B cell (primary cell): Measurements from ENCODE around the gene RAB39A. TPM values are rescaled to one million over a fixed set of nuclear protein-coding genes. Genes with fewer than 3 reads are reported as not detected.

Experiments used
- ATAC-seq: fragments of 200-7000 bp; cut with Tn5 transposase; one replicate; pipeline ENCODE4 v1.10.0; 2021; ENCODE audit warnings: low read depth, mild to moderate bottlenecking, moderate number of reproducible peaks, moderate library complexity
- CTCF ChIA-PET: fragments of 350-600 bp; sonication (Branson Sonifier 250); formaldehyde crosslinking; loops from one replicate; lab custom pipeline; 2021; ENCODE audit warnings: antibody characterized with exemption, inconsistent platforms; lab: Charles Lee
- POLR2A ChIA-PET: fragments of 350-600 bp; sonication (Branson Sonifier 250); formaldehyde crosslinking; loops from one replicate; lab custom pipeline; 2021; ENCODE audit warnings: antibody characterized with exemption; lab: Charles Lee
- DNase-seq: peaks from one replicate; pipeline ENCODE4 v3.0.0; 2013
- H2AFZ ChIP-seq: 2 replicates; pipeline ENCODE4 v1.6.1; 2012; ENCODE audit warnings: mild to moderate bottlenecking, low read depth, low read length; ENCODE audit not compliant: insufficient read depth, poor library complexity, severe bottlenecking
- H3K27ac ChIP-seq, 2 donors: 1 replicate in 1 of 2; 2 replicates in 1 of 2; pipeline ENCODE4 v1.5.1; 2012 to 2013; ENCODE audit warnings: low read length in 2 of 2, mild to moderate bottlenecking in 2 of 2, moderate library complexity in 1 of 2
- H3K27me3 ChIP-seq, 4 experiments: fragments of 200-600 bp in 1 of 4; sonication (generic) in 1 of 4; replicated peaks in 1 of 4; 1 replicate in 2 of 4; 2 replicates in 2 of 4; pipeline versions ENCODE4 v1.6.1 to v1.7.0; 2013 to 2016; ENCODE audit warnings: low read length in 3 of 4, mild to moderate bottlenecking in 2 of 4, mixed read lengths in 1 of 4, moderate library complexity in 1 of 4; ENCODE audit not compliant: insufficient read depth in 4 of 4, control insufficient read depth in 3 of 4; ENCODE audit errors: control extremely low read depth in 1 of 4
- H3K36me3 ChIP-seq, 2 experiments: replicated peaks in 1 of 2; 1 replicate in 1 of 2; 2 replicates in 1 of 2; pipeline versions ENCODE4 v1.6.1 to v1.7.1; 2013; ENCODE audit warnings: low read length in 1 of 2; ENCODE audit not compliant: insufficient read depth in 2 of 2, control insufficient read depth in 1 of 2; ENCODE audit errors: control extremely low read depth in 1 of 2, extremely low read depth in 1 of 2
- H3K4me1 ChIP-seq, 2 donors: fragments of 200-600 bp in 1 of 2; sonication (generic) in 1 of 2; 1 replicate in 1 of 2; 2 replicates in 1 of 2; pipeline versions ENCODE4 v1.5.1 to v1.6.1; 2013 to 2017; ENCODE audit warnings: low read length in 2 of 2; ENCODE audit not compliant: control insufficient read depth in 2 of 2, insufficient read depth in 2 of 2
- H3K4me2 ChIP-seq: replicated peaks from 2 replicates; pipeline ENCODE3; 2012; ENCODE audit warnings: mild to moderate bottlenecking, low read depth, low read length; ENCODE audit not compliant: poor library complexity, severe bottlenecking
- H3K4me3 ChIP-seq, 5 experiments: fragments of 200-600 bp in 1 of 5; sonication (generic) in 1 of 5; 1 replicate in 3 of 5; 2 replicates in 2 of 5; pipeline versions ENCODE4 v1.5.1 to v1.7.0; 2011 to 2016; ENCODE audit warnings: low read length in 4 of 5, mild to moderate bottlenecking in 4 of 5, low read depth in 2 of 5, control low read depth in 1 of 5, moderate library complexity in 1 of 5; ENCODE audit not compliant: insufficient read depth in 1 of 5; ENCODE audit errors: control extremely low read depth in 1 of 5, extremely low read depth in 1 of 5
- H3K79me2 ChIP-seq: fragments of 200-600 bp; sonication (generic); one replicate; pipeline ENCODE4 v1.6.0; 2016; ENCODE audit warnings: low read length; ENCODE audit not compliant: control insufficient read depth, insufficient read depth
- H3K9ac ChIP-seq: fragments of 200-600 bp; sonication (generic); 2 replicates; pipeline ENCODE4 v1.6.1; 2017; ENCODE audit warnings: mild to moderate bottlenecking, low read length, moderate library complexity
- H3K9me3 ChIP-seq, 3 donors: one replicate each; pipeline versions ENCODE4 v1.6.1 to v1.7.1; 2013; ENCODE audit warnings: low read length in 2 of 3; ENCODE audit not compliant: control insufficient read depth in 2 of 3, insufficient read depth in 1 of 3; ENCODE audit errors: control extremely low read depth in 1 of 3
- H4K20me1 ChIP-seq: 2 replicates; pipeline ENCODE4 v1.6.0; 2012; ENCODE audit warnings: mild to moderate bottlenecking, low read length; ENCODE audit not compliant: insufficient read depth, control insufficient read depth, poor library complexity, severe bottlenecking
- H3K27ac Mint-ChIP-seq: one replicate; pipeline ENCODE4 v1.8.0; 2021; ENCODE audit warnings: mixed read lengths
- H3K27me3 Mint-ChIP-seq: one replicate; pipeline ENCODE4 v1.8.0; 2021; ENCODE audit warnings: mixed read lengths
- H3K4me1 Mint-ChIP-seq: one replicate; pipeline ENCODE4 v1.8.0; 2021; ENCODE audit warnings: mixed read lengths
- H3K4me3 Mint-ChIP-seq: one replicate; pipeline ENCODE4 v1.8.0; 2021; ENCODE audit warnings: mixed read lengths
- H3K9me3 Mint-ChIP-seq: one replicate; pipeline ENCODE4 v1.8.0; 2022; ENCODE audit warnings: mixed read lengths; ENCODE audit not compliant: insufficient read depth
- CTCF ChIP-seq: fragments of 200-600 bp; IDR thresholded peaks from one replicate; pipeline ENCODE4 v1.8.0; 2022; ENCODE audit warnings: antibody characterized with exemption, mild to moderate bottlenecking
- EZH2 ChIP-seq: IDR thresholded peaks from 2 replicates; pipeline ENCODE4 v1.6.1; 2012; ENCODE audit warnings: borderline replicate concordance, low read depth, mild to moderate bottlenecking, moderate library complexity, low read length; ENCODE audit not compliant: insufficient read depth, poor library complexity, severe bottlenecking
- WGBS: methylation state at CpG from one replicate; pipeline ENCODE4 v1.1.5; 2013; ENCODE audit warnings: missing lambda C conversion rate; ENCODE audit not compliant: insufficient coverage; 5-methylcytosine and 5-hydroxymethylcytosine counted together
- intact Hi-C: fragments of 100-400 bp; cut with micrococcal nuclease; formaldehyde crosslinking; loops from one replicate; pipeline ENCODE4 v1.10.0; 2022
- polyA plus RNA-seq: library from polyadenylated mRNA; depleted of rRNA; stranded (reverse); fragments of >200 nt; gene quantifications from 2 replicates; pipeline ENCODE4 v1.2.3, GENCODE V29; 2012
- total RNA-seq, 2 donors: library from RNA; stranded (reverse); fragments of 120-200 nt in 1 of 2; gene quantifications; 1 replicate in 1 of 2; 2 replicates in 1 of 2; pipeline versions ENCODE4 v1.2.3 to v1.2.4, GENCODE V29; 2013 to 2022

Gene RAB39A
- total and polyA plus RNA-seq, 2 donors (not counting 1 experiment from before 2014, with no cell fraction given) = 1.3 to 2.4 TPM

- H3K27ac Mint-ChIP-seq = no peak overlapping the region
- no peak overlapping the region for H3K9ac ChIP-seq
- no peak for TF ChIP-seq EZH2
- no peak for TF ChIP-seq CTCF
- ATAC-seq (no peak), DNase-seq (no peak)
- H3K36me3 ChIP-seq = no peaks in the 10 kb centered on the region
- H3K79me2 ChIP-seq = no peaks in the 10 kb centered on the region
- H2AFZ ChIP-seq = no peak overlapping the region
- H3K4me3 Mint-ChIP-seq = no peak overlapping the region
- no peaks in the 10 kb centered on the region for H4K20me1 ChIP-seq
- H3K4me1 ChIP-seq = no peaks in the 10 kb centered on the region
- no peak overlapping the region for H3K4me3 ChIP-seq
- intact Hi-C loops = no loop called here
- H3K4me2 ChIP-seq = no peak overlapping the region
- H3K9me3 Mint-ChIP-seq = no peaks in the 10 kb centered on the region
- H3K4me1 Mint-ChIP-seq = no peaks in the 10 kb centered on the region
- no peak overlapping the region for H3K27ac ChIP-seq
- 100% methylated on average over 1 of the region's 3 CpGs for WGBS
- H3K27me3 Mint-ChIP-seq = peaks cover 15% of the 10 kb centered on the region
- H3K9me3 ChIP-seq = no peaks in the 10 kb centered on the region
- ChIA-PET POLR2A (no interaction called here), CTCF (no interaction called here)
- no peaks in the 10 kb centered on the region for H3K27me3 ChIP-seq
These were observed 46.0 kb upstream of the RAB39A start for GRCh38 chr11:107882095-107882820.

- CTCF ChIA-PET = interaction anchor here (0.5 to 1.5 kb wide), 8 partner anchors 19 to 349 kb away, joined by 3 to 6 read pairs (median 4); no protein-coding TSS in a partner anchor
- Histone ChIP-seq H3K4me2 (no peak overlapping the region), H3K4me1 (no peaks in the 10 kb centered on the region), H3K27me3 (no peaks in the 10 kb centered on the region), H2AFZ (no peak overlapping the region), H3K79me2 (no peaks in the 10 kb centered on the region), H3K9me3 (no peaks in the 10 kb centered on the region), H3K36me3 (no peaks in the 10 kb centered on the region), H3K9ac (no peak overlapping the region), H3K4me3 (no peak overlapping the region), H3K27ac (no peak overlapping the region), H4K20me1 (no peaks in the 10 kb centered on the region)
- WGBS = no CpG with 5 or more reads among the region's 1 CpG
- no peak overlapping the region for H3K4me3 Mint-ChIP-seq
- intact Hi-C loops = loop anchor here (1.0 kb wide), 1 partner anchor 322 kb away; no protein-coding TSS in a partner anchor
- H3K9me3 Mint-ChIP-seq = no peaks in the 10 kb centered on the region
- ATAC-seq (peak; percentile 47), DNase-seq (peak; percentile 34)
- TF ChIP-seq CTCF = peak; percentile 69
- no peak for TF ChIP-seq EZH2
- POLR2A ChIA-PET = no interaction called here
- no peak overlapping the region for H3K27ac Mint-ChIP-seq
- no peaks in the 10 kb centered on the region for H3K4me1 Mint-ChIP-seq
- peaks cover 16% of the 10 kb centered on the region for H3K27me3 Mint-ChIP-seq
These were observed 30.0 kb upstream of the RAB39A start for GRCh38 chr11:107898270-107898669.
